ENCODE measurements around the gene RNF213.
"Not testable (repeated sequence)": the region's sequence is repeated elsewhere in the genome, so short reads cannot be mapped to it uniquely, and the experiment has no call there.

Gene RNF213

DNA sequence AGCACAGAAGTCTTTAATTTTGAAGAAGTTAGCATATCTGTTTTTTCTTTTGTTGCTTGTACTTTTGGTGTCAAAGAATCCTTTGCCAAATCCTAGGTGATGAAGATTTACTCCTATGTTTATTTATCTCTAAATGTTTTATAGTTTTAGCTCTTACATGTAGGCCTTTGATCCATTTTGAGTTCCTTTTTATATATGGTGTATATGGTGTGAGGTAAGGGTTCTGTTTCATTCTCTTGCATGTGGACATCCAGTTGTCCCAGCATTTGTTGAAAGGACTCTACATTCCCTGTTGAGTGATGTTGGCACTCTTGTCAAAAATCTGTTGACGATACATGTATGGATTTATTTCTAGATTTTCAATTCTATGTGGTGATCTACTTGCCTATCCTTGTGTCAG, 62.2 kb downstream of the RNF213 start:
- DNase-seq, result no peak

DNA sequence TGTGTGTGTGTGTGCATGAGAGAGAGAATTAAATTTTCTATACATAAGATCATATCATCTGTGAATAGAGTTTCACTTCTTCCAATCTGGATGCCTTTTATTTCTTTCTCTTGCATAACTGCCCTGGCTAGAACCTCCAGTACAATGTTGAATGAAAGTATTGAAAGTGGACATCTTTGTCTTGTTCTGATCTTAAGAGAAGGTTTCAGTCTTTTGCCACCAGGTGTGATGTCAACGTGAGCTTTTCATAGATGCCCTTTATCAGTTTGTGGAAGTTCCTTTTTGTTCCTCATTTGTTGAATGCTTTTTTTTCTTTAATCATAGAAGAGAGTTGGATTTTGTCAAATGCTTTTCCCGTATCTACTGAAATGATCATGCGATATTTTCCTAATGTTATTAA, 63.3 kb downstream of the RNF213 start:
- DNase-seq, result no peak

- no peak for DNase-seq
Observed at GRCh38 chr17:80327518-80327917, 66.9 kb downstream of the RNF213 start.

GRCh38 chr17:80328634-80329380, 68.2 kb downstream of the RNF213 start:
- no peak for DNase-seq

DNA sequence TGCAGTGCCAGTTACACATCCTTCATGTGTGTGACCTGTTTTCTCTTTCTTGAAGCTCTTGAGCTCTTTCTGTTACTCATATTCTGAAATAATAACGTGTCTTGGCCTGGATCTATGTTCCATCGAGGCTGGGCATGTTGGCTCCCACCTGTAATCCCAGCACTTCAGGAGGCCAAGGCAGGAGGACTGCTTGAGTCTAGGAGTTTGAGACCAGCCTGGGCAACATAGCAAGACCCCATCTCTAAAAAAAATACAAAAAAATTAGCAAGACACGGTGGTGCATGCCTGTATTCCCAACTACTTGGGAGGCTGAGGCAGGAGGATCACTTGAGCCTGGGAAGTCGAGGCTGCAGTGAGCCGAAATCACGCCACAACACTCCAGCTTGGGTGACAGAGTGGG, 68.8 kb downstream of the RNF213 start:
- not testable (repeated sequence) for DNase-seq

DNA sequence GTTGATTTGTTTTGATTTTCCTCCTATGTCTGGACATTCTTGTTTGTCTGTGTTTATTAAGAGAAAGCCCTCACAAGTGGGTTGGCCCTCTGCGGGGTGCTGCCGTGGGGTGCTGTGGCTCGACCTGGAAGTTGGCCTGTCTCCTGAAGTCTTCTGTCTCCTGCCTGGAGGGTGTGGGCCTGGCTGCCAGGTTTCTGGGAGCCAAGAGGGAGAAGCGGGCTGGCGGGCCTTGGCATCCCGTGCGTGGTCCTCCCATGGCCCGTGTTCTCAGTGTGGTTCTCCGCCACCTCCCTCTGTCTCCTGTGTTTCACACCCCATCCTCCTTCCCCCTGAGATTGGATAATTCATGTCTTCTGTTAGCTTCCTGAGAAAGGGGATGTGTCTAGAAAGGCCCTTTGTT, 69.6 kb downstream of the RNF213 start:
- DNase-seq, result no peak

- not testable (repeated sequence) for DNase-seq
Observed at GRCh38 chr17:80330938-80331337, 70.3 kb downstream of the RNF213 start.

GRCh38 chr17:80331820-80332219, 71.2 kb downstream of the RNF213 start:
- no peak for DNase-seq

DNA sequence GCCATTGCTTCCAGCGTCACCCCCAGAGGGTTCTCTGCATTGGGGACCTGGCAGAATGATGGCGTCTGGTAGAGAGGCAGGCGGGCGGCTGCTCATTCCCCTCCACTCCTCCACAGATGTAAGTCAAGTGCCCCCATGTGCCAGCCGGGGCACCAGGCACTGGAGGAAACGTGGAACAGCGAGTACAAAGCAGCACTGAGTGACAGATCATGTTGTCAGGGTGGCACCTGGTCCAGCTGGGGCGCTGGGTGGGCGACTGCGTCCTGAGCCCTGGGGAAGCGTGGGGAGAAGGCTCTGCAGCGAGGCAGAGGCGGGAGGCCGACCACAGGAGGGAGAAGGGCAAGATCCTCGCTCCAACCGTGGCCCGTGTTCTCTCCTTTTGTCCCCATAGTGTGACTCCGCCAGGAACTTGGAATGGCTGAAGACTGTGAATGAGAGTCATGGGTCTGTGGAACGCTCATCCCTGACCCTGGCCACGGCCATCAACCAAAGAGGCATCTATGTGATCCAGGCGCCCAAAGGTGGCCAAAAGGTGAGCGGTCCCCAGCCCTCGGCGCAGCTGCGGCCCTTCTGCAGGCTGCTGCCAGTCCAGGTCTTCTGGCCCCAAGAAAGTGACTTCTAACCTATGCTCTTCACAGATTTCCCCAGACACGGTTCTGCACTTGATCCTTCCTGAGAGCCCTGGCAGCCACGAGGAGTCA, 76.7 kb downstream of the RNF213 start:
- no peak for DNase-seq

- no peak for DNase-seq
Observed at GRCh38 chr17:80339118-80339517, 78.5 kb downstream of the RNF213 start.

DNA sequence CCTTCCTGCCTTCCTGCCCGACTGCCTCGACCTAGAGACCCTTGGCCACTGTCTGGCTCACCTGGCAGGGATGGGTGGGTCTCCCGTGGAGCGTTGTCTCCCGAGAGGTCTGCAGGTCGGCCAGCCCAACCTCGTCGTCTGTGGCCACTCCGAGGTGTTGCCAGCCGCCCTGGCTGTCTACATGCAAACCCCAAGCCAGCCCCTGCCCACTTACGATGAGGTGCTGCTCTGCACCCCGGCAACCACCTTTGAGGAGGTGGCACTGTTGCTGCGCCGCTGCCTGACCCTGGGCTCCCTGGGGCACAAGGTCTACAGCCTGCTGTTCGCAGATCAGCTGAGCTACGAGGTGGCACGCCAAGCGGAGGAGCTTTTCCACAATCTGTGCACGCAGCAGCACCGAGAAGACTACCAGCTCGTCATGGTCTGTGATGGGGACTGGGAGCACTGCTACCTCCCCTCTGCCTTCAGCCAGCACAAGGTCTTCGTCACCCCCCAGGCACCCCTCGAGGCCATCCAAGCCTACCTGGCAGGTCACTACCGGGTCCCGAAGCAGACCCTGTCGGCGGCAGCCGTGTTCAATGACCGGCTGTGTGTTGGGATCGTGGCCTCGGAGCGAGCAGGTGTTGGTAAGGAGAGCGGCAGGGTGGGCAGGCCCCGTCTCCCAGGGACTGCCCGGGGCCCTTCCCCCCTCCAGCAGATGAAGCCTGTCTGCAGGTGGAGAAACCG, 79.2 kb downstream of the RNF213 start:
- no peak for DNase-seq

GRCh38 chr17:80345321-80345720, 84.7 kb downstream of the RNF213 start:
- DNase-seq, result no peak

GRCh38 chr17:80345841-80346497, 85.3 kb downstream of the RNF213 start:
- no peak for DNase-seq

- no peak for DNase-seq
Observed at GRCh38 chr17:80346498-80347275, 86.0 kb downstream of the RNF213 start.

- DNase-seq, result no peak
Observed at GRCh38 chr17:80347536-80347935, 86.9 kb downstream of the RNF213 start.

GRCh38 chr17:80347948-80348351, 87.3 kb downstream of the RNF213 start:
- DNase-seq, result no peak

- no peak for DNase-seq
Observed at GRCh38 chr17:80348551-80349150, 88.0 kb downstream of the RNF213 start.

DNA sequence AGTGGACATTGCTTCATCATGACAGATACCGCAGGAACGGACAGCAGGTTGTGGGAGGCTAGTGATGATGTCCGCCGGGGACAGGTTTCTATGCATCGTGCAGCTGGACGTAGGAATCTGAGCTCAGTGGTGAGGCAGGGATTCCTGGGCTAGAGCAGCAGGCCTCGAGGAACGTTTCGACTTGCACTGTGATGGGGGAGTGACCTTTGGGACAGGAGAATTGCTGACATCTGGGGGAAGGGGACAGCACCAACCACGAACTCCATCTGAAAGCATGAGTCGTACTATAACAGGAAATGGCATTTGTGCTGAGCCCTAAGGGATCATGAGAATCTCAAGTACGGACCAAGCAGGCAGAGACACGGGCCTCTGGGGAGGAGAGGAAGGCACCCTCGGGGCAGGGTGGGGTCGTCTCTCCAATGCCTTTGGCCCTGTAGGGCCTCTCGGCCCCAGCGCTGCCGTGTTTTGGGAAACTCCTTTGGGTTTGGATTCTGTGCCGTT, 88.5 kb downstream of the RNF213 start:
- DNase-seq, result no peak

- no peak for DNase-seq
Observed at GRCh38 chr17:80349751-80350150, 89.1 kb downstream of the RNF213 start.

GRCh38 chr17:80352216-80352895, 91.7 kb downstream of the RNF213 start:
- no peak for DNase-seq

- DNase-seq, result no peak
Observed at GRCh38 chr17:80352991-80353665, 92.5 kb downstream of the RNF213 start.
